ENCODE data around the gene JMJD1C. TPM values are rescaled to one million over a fixed set of nuclear protein-coding genes. Genes with fewer than 3 reads are reported as not detected.
"Not testable (repeated sequence)": the region's sequence is repeated elsewhere in the genome, so short reads cannot be mapped to it uniquely, and the experiment has no call there.

Gene JMJD1C
- total RNA-seq, 1 experiment from 2014 or later, result 57.0 TPM

GRCh38 chr10:63262430-63263073, 203.2 kb downstream of the JMJD1C start:
- no peak for DNase-seq (ENCODE audit: low read depth)

GRCh38 chr10:63261496-63261895, 204.3 kb downstream of the JMJD1C start:
- peak; percentile 8 for DNase-seq (ENCODE audit: low read depth)

- no peak for DNase-seq (ENCODE audit: low read depth)
These were observed 204.9 kb downstream of the JMJD1C start for GRCh38 chr10:63260860-63261251.

- no peak for DNase-seq (ENCODE audit: low read depth)
These were observed 205.5 kb downstream of the JMJD1C start for GRCh38 chr10:63260103-63260859.

- no peak for DNase-seq (ENCODE audit: low read depth)
These were observed 206.7 kb downstream of the JMJD1C start for GRCh38 chr10:63258920-63259678.

- DNase-seq (ENCODE audit: low read depth), result no peak
These were observed 208.0 kb downstream of the JMJD1C start for GRCh38 chr10:63257778-63258177.

- no peak for DNase-seq (ENCODE audit: low read depth)
These were observed 209.6 kb downstream of the JMJD1C start for GRCh38 chr10:63256009-63256773.

- DNase-seq (ENCODE audit: low read depth), result no peak
These were observed 210.5 kb downstream of the JMJD1C start for GRCh38 chr10:63255316-63255715.

GRCh38 chr10:63253040-63253439, 212.7 kb downstream of the JMJD1C start:
- DNase-seq (ENCODE audit: low read depth), result no peak

GRCh38 chr10:63252095-63252762, 213.5 kb downstream of the JMJD1C start:
- DNase-seq (ENCODE audit: low read depth), result no peak

GRCh38 chr10:63250032-63250431, 215.7 kb downstream of the JMJD1C start:
- no peak for DNase-seq (ENCODE audit: low read depth)

GRCh38 chr10:63247771-63248170, 218.0 kb downstream of the JMJD1C start:
- no peak for DNase-seq (ENCODE audit: low read depth)

- no peak for DNase-seq (ENCODE audit: low read depth)
These were observed 219.4 kb downstream of the JMJD1C start for GRCh38 chr10:63246356-63246755.

- no peak for DNase-seq (ENCODE audit: low read depth)
These were observed 223.9 kb downstream of the JMJD1C start for GRCh38 chr10:63241841-63242281.

GRCh38 chr10:63240807-63241206, 225.0 kb downstream of the JMJD1C start:
- DNase-seq (ENCODE audit: low read depth), result no peak

- no peak for DNase-seq (ENCODE audit: low read depth)
These were observed 227.3 kb downstream of the JMJD1C start for GRCh38 chr10:63238501-63238900.

GRCh38 chr10:63237396-63237795, 228.4 kb downstream of the JMJD1C start:
- DNase-seq (ENCODE audit: low read depth), result no peak

GRCh38 chr10:63236113-63236935, 229.5 kb downstream of the JMJD1C start:
- DNase-seq (ENCODE audit: low read depth), result peak; percentile 88

GRCh38 chr10:63235136-63235535, 230.6 kb downstream of the JMJD1C start:
- DNase-seq (ENCODE audit: low read depth), result not testable (repeated sequence)

GRCh38 chr10:63229161-63229560, 236.6 kb downstream of the JMJD1C start:
- no peak for DNase-seq (ENCODE audit: low read depth)

Measured in RPMI7951 (cell line).